HG02798 (cell line): ENCODE data around the gene AP2B1.

ENCODE experiments used
- ATAC-seq: cut with Tn5 transposase; IDR thresholded peaks from one replicate; pipeline ENCODE4 v1.9.1; 2021; ENCODE audit warnings: mild to moderate bottlenecking; ENCODE audit not compliant: unreplicated experiment, poor library complexity

Gene AP2B1

GRCh38 chr17:35765086-35765710 is 178.1 kb downstream of the AP2B1 start:
- ATAC-seq = no peak

DNA sequence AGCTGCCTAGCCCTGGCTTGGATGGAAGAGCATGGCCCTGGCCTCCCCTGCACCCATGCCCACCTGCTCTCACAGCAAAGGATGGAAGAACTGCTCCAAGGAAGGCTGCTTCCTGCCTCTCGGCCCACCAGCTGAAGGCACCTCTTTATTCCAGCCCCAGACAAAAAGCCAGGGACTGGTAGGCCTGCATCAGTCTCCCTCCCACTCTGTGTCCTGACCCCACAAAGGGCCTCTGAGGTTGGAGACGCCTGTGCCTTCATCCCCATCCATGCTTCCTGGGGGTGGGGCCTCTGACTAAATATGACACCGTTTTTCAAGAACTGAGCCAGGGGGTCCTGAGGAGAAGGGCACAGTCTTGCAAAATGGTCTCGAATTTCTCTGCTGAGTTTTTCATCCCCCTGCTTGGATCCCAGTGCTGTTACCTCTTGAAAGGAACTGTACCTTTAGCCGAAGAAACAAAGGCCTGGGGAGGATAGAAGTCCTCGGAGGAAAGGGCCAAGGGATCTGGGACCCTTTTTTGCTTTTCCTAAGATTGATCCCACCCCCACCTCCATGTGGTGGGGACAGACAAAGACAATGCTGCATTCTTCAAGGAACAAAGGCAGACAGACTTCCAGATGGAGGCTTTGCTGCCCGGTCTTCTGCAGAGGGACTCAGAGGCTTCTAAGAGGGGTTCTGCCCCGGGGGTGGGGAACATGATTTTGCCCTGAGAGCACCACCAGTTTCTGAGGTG is 178.8 kb downstream of the AP2B1 start:
- no peak for ATAC-seq

DNA sequence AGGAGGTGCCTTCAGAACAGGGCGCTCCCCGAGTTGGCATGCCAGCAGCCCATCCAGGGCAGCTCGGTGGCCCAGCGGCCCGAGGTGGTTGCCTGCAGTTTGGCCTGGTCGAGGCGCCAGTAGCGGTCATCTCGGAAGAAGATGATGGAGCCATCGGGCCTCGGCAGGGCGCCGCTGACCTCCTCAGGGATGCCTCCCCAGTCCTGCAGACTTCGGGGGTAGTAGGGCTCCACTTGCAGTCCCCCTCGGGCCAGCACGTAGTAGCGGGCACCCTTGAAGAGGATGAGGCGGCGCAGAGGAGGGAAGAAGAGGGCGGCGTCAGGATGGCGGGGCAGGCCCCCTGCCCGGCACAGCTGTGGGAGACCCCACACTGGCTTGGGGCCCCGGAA is 179.4 kb downstream of the AP2B1 start:
- ATAC-seq = no peak

DNA sequence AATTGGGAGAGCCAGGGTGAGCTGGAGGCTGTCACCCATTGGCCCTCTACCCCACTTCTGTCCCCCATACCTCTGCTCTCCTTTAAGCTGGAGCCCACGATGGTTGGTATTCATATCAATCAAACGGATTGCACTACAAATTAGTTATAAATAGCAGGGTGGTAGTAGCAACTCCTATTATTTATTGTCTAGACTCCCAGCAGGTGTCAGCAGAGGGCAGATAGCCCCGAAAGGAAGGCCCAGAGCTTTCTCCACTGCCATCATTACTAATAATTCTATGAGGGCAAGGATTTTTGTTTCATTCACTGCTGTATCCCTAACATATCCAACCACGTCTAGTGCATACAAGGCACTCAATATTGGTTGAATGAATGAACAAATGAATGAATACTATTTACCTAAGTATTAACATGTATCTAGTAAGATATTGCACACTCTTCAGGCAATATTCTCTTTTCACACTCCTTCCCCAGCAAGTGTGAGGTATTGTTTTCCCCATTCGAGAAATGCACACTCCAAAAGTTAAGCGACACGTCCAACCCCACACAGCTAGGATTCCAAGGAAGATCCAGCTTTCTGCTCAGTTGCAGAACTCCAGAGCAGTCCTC is 179.9 kb downstream of the AP2B1 start:
- no peak for ATAC-seq

- no peak for ATAC-seq
These were observed 181.7 kb downstream of the AP2B1 start for GRCh38 chr17:35768797-35769196.

DNA sequence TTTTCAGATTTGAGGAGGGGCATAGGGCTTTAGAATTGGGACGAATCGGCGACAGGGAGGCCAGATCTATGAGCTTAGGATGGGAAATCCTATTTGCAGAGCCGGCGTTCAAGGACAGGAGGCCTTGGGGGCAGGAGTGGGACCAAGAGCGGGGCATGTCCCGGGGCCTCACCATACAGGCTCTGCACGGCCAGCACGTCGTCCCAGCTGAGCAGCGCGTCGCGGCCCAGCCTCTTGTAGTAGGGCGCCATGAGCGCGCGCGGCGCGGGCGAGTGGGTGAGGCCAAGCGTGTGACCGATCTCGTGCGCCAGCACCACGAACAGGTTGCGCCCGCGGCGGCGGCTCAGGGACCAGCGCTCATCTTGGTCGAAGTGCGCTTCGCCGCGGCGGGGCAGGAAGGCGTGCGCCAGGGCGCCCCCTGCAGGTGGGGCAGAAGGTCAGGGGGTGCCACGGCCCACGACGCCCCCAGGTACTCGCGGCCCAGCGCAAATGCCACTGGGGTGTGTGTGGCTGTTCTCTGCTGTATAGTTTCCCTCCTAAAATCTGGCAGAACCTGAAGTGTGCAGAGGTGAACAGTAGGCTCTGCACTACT is 182.9 kb downstream of the AP2B1 start:
- no peak for ATAC-seq

GRCh38 chr17:35773129-35773528 is 186.0 kb downstream of the AP2B1 start:
- no peak for ATAC-seq

DNA sequence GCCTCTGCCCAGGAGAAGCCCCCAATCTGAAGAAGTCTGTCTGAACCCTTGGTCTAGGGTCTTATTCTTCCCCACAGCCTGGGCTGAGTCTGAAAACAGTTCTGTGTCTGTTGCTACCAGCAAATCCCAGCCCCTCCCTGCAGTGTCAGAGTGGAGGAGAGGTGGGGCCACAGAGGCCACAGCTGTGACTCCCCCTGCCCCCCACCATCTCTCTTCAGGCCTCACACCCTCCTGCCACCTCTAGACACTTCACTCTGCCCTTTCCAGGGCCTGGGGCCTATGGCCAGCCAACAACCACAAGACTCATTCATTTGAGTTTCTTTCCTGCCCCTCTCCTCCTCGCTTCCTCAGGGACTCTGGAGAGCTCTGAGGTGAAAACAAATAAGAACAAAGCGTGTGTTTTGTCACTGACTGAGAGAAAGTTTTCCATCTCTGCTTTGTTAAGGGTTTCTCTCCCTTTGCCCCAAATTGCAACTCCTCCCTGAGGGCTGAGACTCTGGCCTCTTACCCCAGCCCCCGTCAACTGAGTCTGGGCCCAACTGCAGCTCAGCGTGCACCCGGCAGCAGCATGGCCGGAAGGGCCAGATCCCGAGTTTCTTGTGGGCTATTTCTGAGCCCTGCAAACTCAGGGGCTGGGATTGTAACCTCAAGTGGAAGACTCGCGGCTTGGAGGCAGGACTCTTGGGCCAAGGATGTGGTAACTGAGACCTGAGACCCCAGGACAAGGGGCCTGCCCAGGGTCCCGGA is 186.7 kb downstream of the AP2B1 start:
- no peak for ATAC-seq

GRCh38 chr17:35774499-35774898 is 187.4 kb downstream of the AP2B1 start:
- ATAC-seq = no peak

- no peak for ATAC-seq
These were observed 187.9 kb downstream of the AP2B1 start for GRCh38 chr17:35775039-35775438.

- ATAC-seq = no peak
These were observed 188.5 kb downstream of the AP2B1 start for GRCh38 chr17:35775583-35775982.
